Activated T-cell treated with anti-CD3 and anti-CD28 coated beads, Interleukin-2, amount 50 U/mL, for 48 hours (primary cell): ENCODE data around the gene ALKBH3.
A peak's percentile ranks its signal among the peaks of the same experiment; 100 is the strongest.

Experiments used
- DNase-seq, 2 experiments: peaks; one replicate each; pipeline ENCODE4 v3.0.0-alpha.2; 2020

ALKBH3 gene

GRCh38 chr11:43880640-43881159 lies at the start of gene ALKBH3:
TSS of gene ALKBH3 (plus strand) at chr11:43880831. CDS start at chr11:43882653, 1,822 bp downstream.
- peak; percentile 95 to 97 for DNase-seq

GRCh38 chr11:43830928-43831440 lies 49.6 kb upstream of the ALKBH3 start:
- peak; percentile 52 to 63 for DNase-seq

- DNase-seq: no peak
Measured at GRCh38 chr11:43832536-43832935, 48.1 kb upstream of the ALKBH3 start.

GRCh38 chr11:43833657-43834073 lies 47.0 kb upstream of the ALKBH3 start:
- no peak for DNase-seq

- DNase-seq: no peak
Measured at GRCh38 chr11:43834286-43834685, 46.3 kb upstream of the ALKBH3 start.

GRCh38 chr11:43835104-43835503 lies 45.5 kb upstream of the ALKBH3 start:
- no peak for DNase-seq

- DNase-seq: no peak
Measured at GRCh38 chr11:43837879-43838278, 42.8 kb upstream of the ALKBH3 start.

- DNase-seq: no peak
Measured at GRCh38 chr11:43842021-43842420, 38.6 kb upstream of the ALKBH3 start.

- no peak for DNase-seq
Measured at GRCh38 chr11:43845816-43846215, 34.8 kb upstream of the ALKBH3 start.

- peak; percentile 75 to 77 for DNase-seq
Measured at GRCh38 chr11:43852057-43852636, 28.5 kb upstream of the ALKBH3 start.

- DNase-seq: no peak
Measured at GRCh38 chr11:43853781-43854180, 26.9 kb upstream of the ALKBH3 start.

- DNase-seq: no peak
Measured at GRCh38 chr11:43856993-43857392, 23.6 kb upstream of the ALKBH3 start.

- DNase-seq: no peak
Measured at GRCh38 chr11:43861141-43861540, 19.5 kb upstream of the ALKBH3 start.

GRCh38 chr11:43866520-43866919 lies 14.1 kb upstream of the ALKBH3 start:
- DNase-seq: no peak

GRCh38 chr11:43866969-43867368 lies 13.7 kb upstream of the ALKBH3 start:
- no peak for DNase-seq

- DNase-seq: peak; percentile 41 to 54
Measured at GRCh38 chr11:43868852-43869567, 11.6 kb upstream of the ALKBH3 start.

GRCh38 chr11:43871051-43871450 lies 9.6 kb upstream of the ALKBH3 start:
- no peak for DNase-seq

- DNase-seq: no peak
Measured at GRCh38 chr11:43872995-43873394, 7.6 kb upstream of the ALKBH3 start.

GRCh38 chr11:43874078-43874477 lies 6.6 kb upstream of the ALKBH3 start:
- DNase-seq: no peak

GRCh38 chr11:43874738-43875137 lies 5.9 kb upstream of the ALKBH3 start:
- no peak for DNase-seq

- no peak for DNase-seq
Measured at GRCh38 chr11:43879789-43880639, 617 bp upstream of the ALKBH3 start.

GRCh38 chr11:43892851-43893250 lies 12.2 kb downstream of the ALKBH3 start:
- no peak for DNase-seq

- no peak for DNase-seq
Measured at GRCh38 chr11:43894546-43894945, 13.9 kb downstream of the ALKBH3 start.
